Mesenchymal stem cell (in vitro differentiated cells and primary cell): ENCODE data around the gene SEZ6L.
A peak's percentile ranks its signal among the peaks of the same experiment; 100 is the strongest.

ENCODE experiments used
- DNase-seq: peaks from one replicate; pipeline ENCODE4 v3.0.0-alpha.2; 2013
- H2AFZ ChIP-seq: one replicate; pipeline ENCODE4 v1.6.1; 2013; ENCODE audit warnings: low read depth, mild to moderate bottlenecking, control low read depth, inconsistent platforms, low read length, moderate library complexity
- H2AK5ac ChIP-seq: 2 replicates; pipeline ENCODE4 v1.6.1; 2013; ENCODE audit warnings: low read length, moderate library complexity, mild to moderate bottlenecking, inconsistent platforms; ENCODE audit not compliant: severe bottlenecking
- H2BK120ac ChIP-seq: one replicate; pipeline ENCODE4 v1.6.1; 2013; ENCODE audit warnings: low read depth, mild to moderate bottlenecking, inconsistent platforms, low read length, moderate library complexity
- H2BK12ac ChIP-seq, 2 experiments: one replicate each; pipeline ENCODE4 v1.6.1; 2013; ENCODE audit warnings: inconsistent platforms in 2 of 2, low read length in 2 of 2, mild to moderate bottlenecking in 2 of 2, moderate library complexity in 2 of 2, control low read depth in 1 of 2
- H2BK15ac ChIP-seq: one replicate; pipeline ENCODE4 v1.6.1; 2013; ENCODE audit warnings: mild to moderate bottlenecking, low read depth, inconsistent platforms; ENCODE audit not compliant: poor library complexity, severe bottlenecking
- H2BK5ac ChIP-seq: 2 replicates; pipeline ENCODE4 v1.6.1; 2013; ENCODE audit warnings: low read depth, mild to moderate bottlenecking, low read length, control low read depth, inconsistent platforms; ENCODE audit not compliant: poor library complexity, severe bottlenecking
- H3K14ac ChIP-seq, 2 experiments: one replicate each; pipeline ENCODE4 v1.6.1; 2013; ENCODE audit warnings: inconsistent platforms in 2 of 2, low read length in 2 of 2, control low read depth in 1 of 2, mild to moderate bottlenecking in 1 of 2, moderate library complexity in 1 of 2
- H3K18ac ChIP-seq, 2 experiments: one replicate each; pipeline ENCODE4 v1.6.1; 2013; ENCODE audit warnings: inconsistent platforms in 2 of 2, low read length in 2 of 2, control low read depth in 1 of 2, low read depth in 1 of 2, mild to moderate bottlenecking in 1 of 2
- H3K23ac ChIP-seq, 2 experiments: one replicate each; pipeline ENCODE4 v1.6.1; 2013; ENCODE audit warnings: inconsistent platforms in 2 of 2, low read length in 2 of 2, mild to moderate bottlenecking in 2 of 2, moderate library complexity in 2 of 2, control low read depth in 1 of 2
- H3K27ac ChIP-seq: 2 replicates; pipeline ENCODE4 v1.5.1; 2013; ENCODE audit warnings: mild to moderate bottlenecking, moderate library complexity, low read length, control low read depth, inconsistent platforms; ENCODE audit not compliant: poor library complexity, severe bottlenecking
- H3K27me3 ChIP-seq, 2 experiments: 2 replicates each; pipeline versions ENCODE4 v1.6.1 to v1.7.0; 2013; ENCODE audit warnings: low read length in 2 of 2, mild to moderate bottlenecking in 2 of 2, moderate library complexity in 2 of 2, control low read depth in 1 of 2, inconsistent platforms in 1 of 2; ENCODE audit not compliant: control insufficient read depth in 1 of 2, insufficient read depth in 1 of 2
- H3K36me3 ChIP-seq, 2 experiments: 2 replicates each; pipeline versions ENCODE4 v1.6.1 to v1.7.0; 2013; ENCODE audit warnings: low read length in 2 of 2, control low read depth in 1 of 2, inconsistent platforms in 1 of 2, low read depth in 1 of 2, mild to moderate bottlenecking in 1 of 2; ENCODE audit not compliant: insufficient read depth in 2 of 2, control insufficient read depth in 1 of 2
- H3K4ac ChIP-seq, 2 experiments: one replicate each; pipeline ENCODE4 v1.6.1; 2013; ENCODE audit warnings: inconsistent platforms in 2 of 2, low read length in 2 of 2, mild to moderate bottlenecking in 2 of 2, moderate library complexity in 2 of 2, control low read depth in 1 of 2, low read depth in 1 of 2
- H3K4me1 ChIP-seq: 2 replicates; pipeline ENCODE4 v1.6.1; 2013; ENCODE audit warnings: low read depth, low read length, control low read depth; ENCODE audit not compliant: control insufficient read depth, insufficient read depth
- H3K4me2 ChIP-seq: 2 replicates; pipeline ENCODE4 v1.6.1; 2013; ENCODE audit warnings: low read length, mild to moderate bottlenecking, inconsistent platforms; ENCODE audit not compliant: poor library complexity, severe bottlenecking
- H3K4me3 ChIP-seq, 2 experiments: 2 replicates each; pipeline versions ENCODE4 v1.5.1 to v1.7.0; 2013; ENCODE audit warnings: low read length in 2 of 2, mild to moderate bottlenecking in 2 of 2, control low read depth in 1 of 2, low read depth in 1 of 2; ENCODE audit not compliant: insufficient read depth in 1 of 2
- H3K79me1 ChIP-seq: replicated peaks from 2 replicates; pipeline ENCODE4 v1.6.1; 2013; ENCODE audit warnings: mild to moderate bottlenecking, control low read depth, low read length, inconsistent platforms; ENCODE audit not compliant: poor library complexity, severe bottlenecking
- H3K9ac ChIP-seq: 2 replicates; pipeline ENCODE4 v1.7.0; 2013; ENCODE audit warnings: mild to moderate bottlenecking, low read length, moderate library complexity
- H3K9me3 ChIP-seq: 2 replicates; pipeline ENCODE4 v1.7.0; 2013; ENCODE audit warnings: mild to moderate bottlenecking, low read length; ENCODE audit not compliant: control insufficient read depth
- H4K8ac ChIP-seq: one replicate; pipeline ENCODE4 v1.6.1; 2013; ENCODE audit warnings: inconsistent platforms, mild to moderate bottlenecking, low read length, moderate library complexity
- H4K91ac ChIP-seq: one replicate; pipeline ENCODE4 v1.6.1; 2013; ENCODE audit warnings: mild to moderate bottlenecking, low read length, inconsistent platforms
- WGBS: methylation state at CpG from one replicate; pipeline ENCODE4 v1.1.7; 2013; ENCODE audit warnings: mixed read lengths; 5-methylcytosine and 5-hydroxymethylcytosine counted together

SEZ6L gene

DNA sequence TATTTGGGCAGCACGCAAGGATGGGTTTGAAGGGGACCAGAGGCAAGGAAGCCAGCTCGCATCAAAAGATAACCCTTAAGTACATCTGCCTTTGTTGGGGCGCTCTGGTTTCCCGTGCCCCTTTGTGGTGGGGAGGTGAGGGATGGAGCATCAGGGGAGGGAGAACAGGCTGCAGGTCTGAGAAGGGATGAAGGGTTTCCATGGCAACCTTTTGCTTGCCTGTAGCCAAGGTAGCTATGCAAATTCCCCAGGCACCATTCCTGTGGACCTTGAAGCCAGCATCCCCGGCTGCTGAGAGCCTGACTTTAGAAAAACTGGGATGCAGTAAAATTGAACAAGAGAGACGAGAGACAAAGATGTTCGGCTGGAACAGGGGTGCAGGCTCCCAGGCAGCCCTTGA is 75.7 kb downstream of the SEZ6L start:
- Histone ChIP-seq H3K18ac (no peak overlapping the region), H3K79me1 (no peaks in the 10 kb centered on the region), H2AFZ (no peak overlapping the region), H3K4me3 (no peak overlapping the region), H2BK120ac (no peak overlapping the region), H3K9me3 (no peaks in the 10 kb centered on the region), H3K27me3 (no peaks in the 10 kb centered on the region), H2BK12ac (no peak overlapping the region), H2AK5ac (no peak overlapping the region), H3K14ac (no peak overlapping the region), H3K4ac (no peak overlapping the region), H4K8ac (no peak overlapping the region), H2BK15ac (no peak overlapping the region), H3K23ac (no peak overlapping the region), H3K27ac (no peak overlapping the region), H3K4me2 (no peak overlapping the region), H3K4me1 (no peaks in the 10 kb centered on the region), H3K9ac (no peak overlapping the region), H2BK5ac (no peak overlapping the region), H3K36me3 (no peaks in the 10 kb centered on the region), H4K91ac (no peak overlapping the region)
- 58% methylated on average over 7 of the region's 7 CpGs for WGBS
- no peak for DNase-seq

- Histone ChIP-seq H3K4me1 (no peaks in the 10 kb centered on the region), H3K18ac (no peak overlapping the region), H3K27ac (no peak overlapping the region), H3K4me2 (no peak overlapping the region), H2BK12ac (no peak overlapping the region), H3K27me3 (no peaks in the 10 kb centered on the region), H2BK120ac (no peak overlapping the region), H2AK5ac (no peak overlapping the region), H3K9me3 (peaks cover 6% of the 10 kb centered on the region), H3K14ac (no peak overlapping the region), H2BK15ac (no peak overlapping the region), H4K8ac (no peak overlapping the region), H3K23ac (no peak overlapping the region), H2BK5ac (no peak overlapping the region), H3K4me3 (no peak overlapping the region), H3K4ac (no peak overlapping the region), H4K91ac (no peak overlapping the region), H2AFZ (no peak overlapping the region), H3K36me3 (no peaks in the 10 kb centered on the region), H3K9ac (no peak overlapping the region), H3K79me1 (no peaks in the 10 kb centered on the region)
- no peak for DNase-seq
- 79% methylated on average over 7 of the region's 7 CpGs for WGBS
Observed at GRCh38 chr22:26246552-26246951, 77.3 kb downstream of the SEZ6L start.

- H4K91ac ChIP-seq: no peak overlapping the region
- no peak overlapping the region for H3K23ac ChIP-seq
- H3K4ac ChIP-seq: no peak overlapping the region
- H2AK5ac ChIP-seq: no peak overlapping the region
- H3K4me1 ChIP-seq: no peaks in the 10 kb centered on the region
- no peak overlapping the region for H2BK5ac ChIP-seq
- no peaks in the 10 kb centered on the region for H3K79me1 ChIP-seq
- H3K9me3 ChIP-seq: peaks cover 6% of the 10 kb centered on the region
- no peak overlapping the region for H3K4me2 ChIP-seq
- 94% methylated on average over 5 of the region's 5 CpGs for WGBS
- no peak overlapping the region for H2BK15ac ChIP-seq
- H2AFZ ChIP-seq: no peak overlapping the region
- H3K36me3 ChIP-seq: no peaks in the 10 kb centered on the region
- H3K9ac ChIP-seq: no peak overlapping the region
- H2BK120ac ChIP-seq: no peak overlapping the region
- DNase-seq: no peak
- no peak overlapping the region for H3K4me3 ChIP-seq
- no peak overlapping the region for H2BK12ac ChIP-seq
- no peak overlapping the region for H3K18ac ChIP-seq
- H3K14ac ChIP-seq: no peak overlapping the region
- no peaks in the 10 kb centered on the region for H3K27me3 ChIP-seq
- no peak overlapping the region for H4K8ac ChIP-seq
- no peak overlapping the region for H3K27ac ChIP-seq
Observed at GRCh38 chr22:26251869-26252268, 82.6 kb downstream of the SEZ6L start.

DNA sequence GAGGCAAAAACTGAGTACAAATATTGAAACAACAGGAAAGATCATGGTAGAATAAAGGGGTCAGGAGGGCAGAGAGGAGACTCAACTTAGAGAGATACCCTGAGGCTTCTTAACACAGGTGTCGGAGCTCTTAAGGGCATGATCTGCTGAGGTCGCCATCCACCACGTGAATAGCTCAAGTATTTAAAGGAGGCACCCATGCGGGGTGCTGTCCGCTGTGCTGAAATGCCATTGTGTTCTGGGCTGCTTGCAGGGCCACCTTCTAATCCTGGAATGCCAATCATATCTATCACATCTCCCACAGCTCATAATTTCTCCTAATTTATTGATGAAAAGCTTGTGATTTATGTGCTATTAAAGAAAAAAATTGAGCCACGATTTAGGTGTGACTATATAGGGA is 90.2 kb downstream of the SEZ6L start:
- no peak overlapping the region for H3K4me2 ChIP-seq
- no peak overlapping the region for H3K14ac ChIP-seq
- no peaks in the 10 kb centered on the region for H3K36me3 ChIP-seq
- no peak overlapping the region for H3K27ac ChIP-seq
- no peaks in the 10 kb centered on the region for H3K9me3 ChIP-seq
- H3K4me3 ChIP-seq: no peak overlapping the region
- DNase-seq: no peak
- 3% methylated on average over 5 of the region's 6 CpGs for WGBS
- no peak overlapping the region for H3K18ac ChIP-seq
- no peak overlapping the region for H2BK5ac ChIP-seq
- no peak overlapping the region for H2BK12ac ChIP-seq
- peak overlapping the region; percentile 14 for H2AFZ ChIP-seq
- no peak overlapping the region for H3K9ac ChIP-seq
- no peak overlapping the region for H4K91ac ChIP-seq
- H3K23ac ChIP-seq: no peak overlapping the region
- H2BK15ac ChIP-seq: no peak overlapping the region
- no peak overlapping the region for H3K4ac ChIP-seq
- H2AK5ac ChIP-seq: no peak overlapping the region
- H3K79me1 ChIP-seq: no peaks in the 10 kb centered on the region
- H4K8ac ChIP-seq: no peak overlapping the region
- H3K4me1 ChIP-seq: no peaks in the 10 kb centered on the region
- H3K27me3 ChIP-seq: peaks cover 3 to 4% of the 10 kb centered on the region in 2 experiments
- H2BK120ac ChIP-seq: no peak overlapping the region
